Esophagus muscularis mucosa (tissue), 4 donors: ENCODE data around the gene KANSL1. TPM values are rescaled to one million over a fixed set of nuclear protein-coding genes. Genes with fewer than 3 reads are reported as not detected.

Experiments used
- DNase-seq: peaks from one replicate; pipeline ENCODE4 v3.0.0-alpha.2; 2017; ENCODE audit errors: extremely low spot score
- H3K27ac ChIP-seq, 4 donors: fragments of 200-600 bp; sonication (generic); replicated peaks in 1 of 4; 1 replicate in 3 of 4; 2 replicates in 1 of 4; pipeline ENCODE4 v1.5.1; 2016 to 2019; ENCODE audit warnings: mild to moderate bottlenecking in 1 of 4
- H3K27me3 ChIP-seq, 4 donors: fragments of 200-600 bp; sonication (generic); one replicate each; pipeline versions ENCODE4 v1.5.1 to v1.6.0; 2016 to 2019
- H3K36me3 ChIP-seq, 4 donors: fragments of 200-600 bp; sonication (generic); one replicate each; pipeline ENCODE4 v1.5.1; 2016 to 2019
- H3K4me1 ChIP-seq, 4 donors: fragments of 200-600 bp; sonication (generic); one replicate each; pipeline ENCODE4 v1.5.1; 2016 to 2019
- H3K4me3 ChIP-seq, 4 donors: fragments of 200-600 bp; sonication (generic); 1 replicate in 2 of 4; 2 replicates in 2 of 4; pipeline ENCODE4 v1.5.1; 2016 to 2019; ENCODE audit warnings: mild to moderate bottlenecking in 4 of 4, moderate library complexity in 1 of 4
- H3K9me3 ChIP-seq, 4 donors: fragments of 200-600 bp; sonication (generic); 1 replicate in 3 of 4; 2 replicates in 1 of 4; pipeline ENCODE4 v1.5.1; 2016 to 2019
- CTCF ChIP-seq, 3 experiments: fragments of 200-600 bp in 2 of 3; fragments of 450-650 bp in 1 of 3; sonication (generic) in 2 of 3; IDR thresholded peaks; one replicate each; pipeline ENCODE4 v1.5.1; 2017 to 2019; ENCODE audit warnings: antibody characterized with exemption in 3 of 3, mild to moderate bottlenecking in 2 of 3, moderate library complexity in 1 of 3
- EP300 ChIP-seq: sonication (generic); formaldehyde crosslinking; IDR thresholded peaks from one replicate; pipeline ENCODE4 v1.6.1; 2017; ENCODE audit warnings: antibody characterized with exemption
- POLR2A ChIP-seq: fragments of 450-650 bp; IDR thresholded peaks from one replicate; pipeline ENCODE4 v1.6.1; 2017; ENCODE audit warnings: antibody characterized with exemption, moderate library complexity, mild to moderate bottlenecking, low read depth
- POLR2AphosphoS5 ChIP-seq, 2 donors: sonication (generic); formaldehyde crosslinking; IDR thresholded peaks; one replicate each; pipeline ENCODE4 v1.6.1; 2017; ENCODE audit warnings: antibody characterized with exemption in 2 of 2
- WGBS: methylation state at CpG from one replicate; pipeline ENCODE4 v1.1.5; 2018; 5-methylcytosine and 5-hydroxymethylcytosine counted together
- intact Hi-C: fragments of 100-400 bp; cut with DNase I; formaldehyde crosslinking; loops from one replicate; pipeline ENCODE4 v1.15.1; 2023
- total RNA-seq, 4 donors: library from RNA; depleted of rRNA; stranded (reverse); fragments of >200 nt; gene quantifications; one replicate each; pipeline versions ENCODE4 v1.1.0 to v1.2.1, GENCODE V29; 2016

Gene KANSL1
- total RNA-seq, 4 donors from 2014 or later, result 55.0 to 124 (median 70.0) TPM

GRCh38 chr17:46082257-46082656 lies 111.0 kb downstream of the KANSL1 start:
- no peak for TF ChIP-seq POLR2A
- no peak for TF ChIP-seq EP300
- TF ChIP-seq POLR2AphosphoS5 (IDR thresholded peaks at IDR 0.05), result no peak
- no peak for TF ChIP-seq CTCF (IDR thresholded peaks at IDR 0.05)
- Histone ChIP-seq H3K27ac (no peak overlapping the region), H3K27me3 (no peaks in the 10 kb centered on the region), H3K4me1 (peaks cover 37 to 87% (median 67%) of the 10 kb centered on the region in 4 donors), H3K36me3 (no peaks in the 10 kb centered on the region), H3K4me3 (no peak overlapping the region), H3K9me3 (no peaks in the 10 kb centered on the region)
- intact Hi-C loops, result no loop called here
- DNase-seq, result no peak
- 68% methylated on average over 2 of the region's 2 CpGs for WGBS

GRCh38 chr17:46081018-46081320 lies 112.3 kb downstream of the KANSL1 start:
- TF ChIP-seq POLR2AphosphoS5 (IDR thresholded peaks at IDR 0.05), result no peak
- Histone ChIP-seq H3K9me3 (no peaks in the 10 kb centered on the region), H3K4me3 (no peak overlapping the region), H3K27ac (no peak overlapping the region), H3K36me3 (no peaks in the 10 kb centered on the region), H3K4me1 (peaks cover 37 to 83% (median 58%) of the 10 kb centered on the region in 4 donors), H3K27me3 (no peaks in the 10 kb centered on the region)
- DNase-seq, result no peak
- intact Hi-C loops, result no loop called here

GRCh38 chr17:46080118-46081017 lies 112.9 kb downstream of the KANSL1 start:
- intact Hi-C loops, result no loop called here
- DNase-seq, result no peak
- WGBS, result 94% methylated on average over 6 of the region's 6 CpGs
- Histone ChIP-seq H3K36me3 (no peaks in the 10 kb centered on the region), H3K27me3 (no peaks in the 10 kb centered on the region), H3K9me3 (no peaks in the 10 kb centered on the region), H3K4me1 (peaks cover 37 to 83% (median 55%) of the 10 kb centered on the region in 4 donors), H3K4me3 (no peak overlapping the region), H3K27ac (no peak overlapping the region)
- no peak for TF ChIP-seq EP300
- no peak for TF ChIP-seq CTCF (IDR thresholded peaks at IDR 0.05)
- TF ChIP-seq POLR2A, result no peak
- no peak for TF ChIP-seq POLR2AphosphoS5 (IDR thresholded peaks at IDR 0.05)

GRCh38 chr17:46078675-46079074 lies 114.6 kb downstream of the KANSL1 start:
- Histone ChIP-seq H3K36me3 (no peaks in the 10 kb centered on the region), H3K9me3 (no peaks in the 10 kb centered on the region), H3K4me3 (no peak overlapping the region), H3K27ac (no peak overlapping the region), H3K27me3 (no peaks in the 10 kb centered on the region), H3K4me1 (peaks cover 30 to 72% (median 53%) of the 10 kb centered on the region in 4 donors)
- TF ChIP-seq POLR2A (no peak), CTCF (IDR thresholded peaks at IDR 0.05) (no peak), EP300 (no peak), POLR2AphosphoS5 (IDR thresholded peaks at IDR 0.05) (no peak)
- 87% methylated on average over 4 of the region's 4 CpGs for WGBS
- intact Hi-C loops, result no loop called here
- no peak for DNase-seq

GRCh38 chr17:46074540-46074939 lies 118.7 kb downstream of the KANSL1 start:
- Histone ChIP-seq H3K27ac (no peak overlapping the region), H3K4me1 (peaks cover 22 to 67% (median 49%) of the 10 kb centered on the region in 4 donors), H3K27me3 (no peaks in the 10 kb centered on the region), H3K4me3 (no peak overlapping the region), H3K36me3 (no peaks in the 10 kb centered on the region), H3K9me3 (no peaks in the 10 kb centered on the region)
- 100% methylated on average over 1 of the region's 1 CpG for WGBS
- TF ChIP-seq EP300, result no peak
- no peak for TF ChIP-seq POLR2AphosphoS5 (IDR thresholded peaks at IDR 0.05)
- TF ChIP-seq POLR2A, result no peak
- no peak for TF ChIP-seq CTCF (IDR thresholded peaks at IDR 0.05)
- intact Hi-C loops, result no loop called here
- no peak for DNase-seq
